Activated T-helper 1 cell treated with anti-CD3 and anti-CD28 coated beads, Interleukin-2, amount 50 U/mL, for 16 hours (primary cell): ENCODE results near the gene SLC9B2.
"Not testable (repeated sequence)": the region's sequence is repeated elsewhere in the genome, so short reads cannot be mapped to it uniquely, and the experiment has no call there.

Experiments
- DNase-seq, 2 donors: peaks; one replicate each; pipeline ENCODE4 v3.0.0-alpha.2; 2020; ENCODE audit warnings: low read depth in 1 of 2, low spot score in 1 of 2

Gene SLC9B2

DNA sequence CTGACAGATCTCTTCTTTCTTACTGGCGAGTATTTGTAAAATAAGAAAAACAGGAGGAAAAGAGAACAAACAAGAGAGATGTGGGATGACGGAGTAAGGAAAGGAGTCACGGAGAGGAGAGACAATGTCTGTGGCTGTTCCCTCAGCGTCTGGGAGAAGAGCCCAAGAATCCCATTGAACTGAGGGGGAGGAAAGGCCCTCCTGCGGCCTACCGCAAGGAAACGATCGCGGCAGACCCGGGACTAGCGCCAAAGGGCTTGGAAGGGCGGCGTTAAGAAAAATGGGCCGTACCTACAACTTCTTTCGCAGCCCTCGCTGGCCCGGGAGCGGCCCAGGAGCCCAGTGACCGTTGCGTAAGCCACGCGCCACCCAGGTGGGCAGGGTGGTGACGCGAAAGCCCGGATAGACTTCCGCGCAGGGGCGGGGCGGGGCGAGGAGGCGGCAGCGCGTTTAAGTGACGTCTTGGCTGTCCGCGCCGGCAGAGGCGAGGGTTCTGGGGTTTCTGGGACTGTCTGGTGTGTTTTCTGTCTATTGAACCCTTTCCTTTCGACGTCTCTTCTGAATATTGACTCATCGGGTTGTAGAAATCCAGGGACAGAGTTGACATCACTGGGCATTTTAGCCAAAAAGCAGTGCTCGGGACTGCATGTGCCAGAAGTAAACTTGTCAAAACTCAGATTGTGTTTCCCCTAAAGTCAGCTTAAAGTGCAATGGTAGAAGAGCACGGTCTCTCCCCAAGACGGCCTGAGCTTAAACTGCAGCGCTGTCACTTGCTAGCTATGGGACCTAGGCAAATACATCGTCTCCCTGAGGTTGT is 57.0 kb downstream of the SLC9B2 start, which contains the start of gene SLC9B1:
Gene SLC9B1 (minus strand): TSS at position 398 of the 817 bp plus-strand sequence. CDS start 27,994 bp downstream, outside the sequence.
- peak; percentile 87 to 89 for DNase-seq

GRCh38 chr4:103018391-103019307 is 57.9 kb downstream of the SLC9B2 start:
- DNase-seq, result no peak

DNA sequence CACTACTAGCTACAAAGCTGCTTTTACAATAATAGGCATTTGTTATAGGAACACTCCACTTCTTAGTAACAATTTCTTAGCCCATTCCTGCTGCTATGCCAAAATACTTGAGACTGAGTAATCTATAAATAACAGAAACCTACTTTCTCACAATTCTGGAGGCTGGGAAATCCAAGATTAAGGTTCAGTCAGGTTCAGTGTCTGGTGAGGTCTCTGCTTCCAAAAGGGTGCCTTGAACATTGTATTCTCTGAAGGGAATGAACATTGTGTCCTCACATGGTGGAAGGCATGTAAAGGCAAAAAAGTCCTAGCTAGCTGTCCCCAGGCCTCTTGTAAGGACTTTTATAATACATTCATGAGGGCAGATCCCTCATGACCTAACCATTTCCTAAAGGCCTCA is 64.0 kb downstream of the SLC9B2 start:
- no peak for DNase-seq

GRCh38 chr4:103012060-103012459 is 64.5 kb downstream of the SLC9B2 start:
- DNase-seq, result no peak

GRCh38 chr4:103011378-103012025 is 65.1 kb downstream of the SLC9B2 start:
- no peak for DNase-seq

DNA sequence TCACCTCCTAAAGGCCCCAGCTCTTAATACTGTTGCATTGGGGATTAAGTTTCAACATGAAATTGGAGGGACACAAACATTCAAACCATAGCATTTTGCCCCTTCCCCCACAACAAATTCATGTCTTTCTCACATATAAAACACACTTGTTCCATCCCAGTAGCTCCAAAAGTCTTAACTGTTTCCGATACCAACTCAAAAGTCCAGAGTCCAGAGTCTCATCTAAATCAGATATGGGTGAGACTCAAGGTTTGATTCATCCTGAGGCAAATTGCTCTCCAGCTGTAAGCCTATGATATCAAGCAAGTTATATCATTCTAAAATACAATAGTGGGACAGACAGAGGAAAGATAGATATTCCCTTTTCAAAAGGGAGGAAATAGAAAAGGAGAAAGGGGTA is 65.8 kb downstream of the SLC9B2 start:
- no peak for DNase-seq

GRCh38 chr4:103008875-103009729 is 67.5 kb downstream of the SLC9B2 start:
- no peak for DNase-seq

DNA sequence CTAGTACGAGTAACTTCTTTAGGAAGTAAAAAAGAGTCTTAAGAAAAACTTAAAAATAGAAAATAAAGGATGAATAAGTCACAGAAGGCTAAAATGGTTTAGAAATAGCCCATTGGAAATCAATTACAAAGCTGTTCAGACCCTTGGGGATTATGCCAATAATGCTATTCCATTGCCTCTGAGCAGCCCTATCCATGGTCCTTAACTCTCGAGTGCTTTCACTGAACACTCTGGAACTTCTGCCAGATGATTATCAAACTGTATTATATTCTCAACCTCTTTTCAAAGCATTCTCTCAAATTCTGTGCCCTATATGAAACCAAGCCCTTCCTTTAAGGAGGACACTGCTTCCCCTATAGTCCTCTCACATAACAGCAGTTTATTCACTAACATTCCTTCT is 74.0 kb downstream of the SLC9B2 start:
- no peak for DNase-seq

DNA sequence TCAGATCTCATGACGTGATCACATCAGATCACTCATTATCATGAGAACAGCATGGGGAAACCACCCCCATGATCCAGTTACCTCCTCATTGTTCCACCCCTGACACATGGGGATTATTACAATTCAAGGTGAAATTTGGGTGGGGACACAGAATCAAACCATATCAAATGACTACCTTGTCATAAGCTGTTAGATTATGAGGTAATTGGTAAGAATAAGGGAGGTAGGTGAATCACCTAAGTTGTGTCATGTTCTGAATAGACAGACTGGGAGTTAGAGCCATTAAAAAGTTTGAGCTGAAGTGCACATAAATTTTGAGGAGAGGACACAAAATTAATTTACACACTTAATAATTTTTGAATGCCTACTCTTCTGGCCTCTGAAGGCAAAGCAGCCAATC is 81.8 kb downstream of the SLC9B2 start:
- DNase-seq, result no peak

GRCh38 chr4:102993985-102994384 is 82.6 kb downstream of the SLC9B2 start:
- not testable (repeated sequence) for DNase-seq

GRCh38 chr4:102988429-102989020 is 88.0 kb downstream of the SLC9B2 start:
- DNase-seq, result no peak

GRCh38 chr4:102981005-102981404 is 95.6 kb downstream of the SLC9B2 start:
- DNase-seq, result no peak
